ENCODE data around the gene ARHGAP33. TPM values are rescaled to one million over a fixed set of nuclear protein-coding genes. Genes with fewer than 3 reads are reported as not detected.
A peak's percentile ranks its signal among the peaks of the same experiment; 100 is the strongest.

The ARHGAP33 gene
- total and polyA plus RNA-seq, 10 of the 15 experiments (the other 5 are each of a cell fraction or from before 2014, with no cell fraction given) = 0.05 to 22.9 (median 2.3) TPM; not detected in 1

DNA sequence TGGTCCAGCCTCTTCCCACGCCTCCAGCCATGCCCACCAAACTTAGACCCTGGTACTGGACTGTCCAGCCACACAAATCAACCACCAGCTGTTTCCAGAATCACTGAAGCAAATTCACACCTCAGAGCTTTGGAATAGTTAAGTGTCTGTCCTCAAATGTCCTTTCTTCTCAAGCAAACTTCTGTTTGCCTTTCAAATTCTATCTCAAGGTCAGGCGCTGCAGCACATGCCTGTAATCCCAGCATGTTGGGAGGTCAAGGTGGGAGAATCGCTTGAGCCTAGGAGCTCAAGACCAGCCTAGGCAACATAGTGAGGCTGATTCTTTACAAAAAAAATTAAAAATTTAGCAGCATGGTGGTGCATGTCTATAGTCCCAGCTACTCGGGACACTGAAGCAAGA lies 56.7 kb downstream of the ARHGAP33 start (continued):
- TF ChIP-seq ZBTB11 (CRISPR knock-in tag; IDR thresholded peaks at IDR 0.05) = no peak

- no peak overlapping the region for H3K4me3 ChIP-seq
- ChIA-PET SMC1A (ENCODE audit: uncharacterized antibody, unreplicated experiment) (interaction anchor here (0.9 kb wide), 1 partner anchor 97 kb away, joined by 3 read pairs; no protein-coding TSS in a partner anchor), RAD21 (ENCODE audit: unreplicated experiment) (interaction anchor here (0.6 kb wide), 1 partner anchor 140 kb away, joined by 4 read pairs; no protein-coding TSS in a partner anchor), POLR2A (no interaction called here), CTCF (no interaction called here)
- no peaks in the 10 kb centered on the region for H3K36me3 ChIP-seq (ENCODE audit: control insufficient read depth in 2 of 2, insufficient read depth in 2 of 2, low read length in 1 of 2)
- no peak overlapping the region for H2AFZ ChIP-seq (ENCODE audit: control insufficient read depth, low read depth, low read length)
- H3K9me3 ChIP-seq (replicated peaks; ENCODE audit: control insufficient read depth, insufficient read depth, low read length) = no peaks in the 10 kb centered on the region
- no peak overlapping the region for H3K4me2 ChIP-seq (ENCODE audit: control insufficient read depth, insufficient read depth)
- in situ Hi-C loops (cut with MboI) = no loop called here
- no TSS peak for BruUV-seq (replicated peaks)
- no peak overlapping the region for H3K9ac ChIP-seq (ENCODE audit: control insufficient read depth, insufficient read depth, low read length)
- H3K27ac ChIP-seq (ENCODE audit: control insufficient read depth, insufficient read depth) = no peak overlapping the region
- H3K4me1 ChIP-seq (ENCODE audit: control insufficient read depth, insufficient read depth, low read length) = no peaks in the 10 kb centered on the region
- intact Hi-C loops (cut with micrococcal nuclease; ENCODE audit: unreplicated experiment) = no loop called here
- no peaks in the 10 kb centered on the region; the same call in 1 of the 2 replicates for H4K20me1 ChIP-seq (ENCODE audit: control insufficient read depth, insufficient read depth)
- FAIRE-seq = no peak
- 24% methylated on average over 7 of the region's 7 CpGs for WGBS (ENCODE audit: insufficient coverage, insufficient replicate concordance, low lambda C conversion rate, missing lambda C conversion rate)
- H3K79me2 ChIP-seq (ENCODE audit: control insufficient read depth, insufficient read depth, low read length) = no peaks in the 10 kb centered on the region
- peak; percentile 28; the same call in 2 of the 3 replicates for ATAC-seq
- H3K27me3 ChIP-seq (replicated peaks in 1 of 2; ENCODE audit: control insufficient read depth in 2 of 2, insufficient read depth in 2 of 2, low read length in 1 of 2) = no peaks in the 10 kb centered on the region; a peak in 2 of 4 replicates
- DNase-seq (ENCODE audit: low read depth, low spot score) = no peak
- no peak for TF ChIP-seq KAT2A (conservative IDR thresholded peaks at IDR 0.05; ENCODE audit: control insufficient read depth, low read depth, low read length)
- no peak for TF ChIP-seq SREBF1 (IDR thresholded peaks at IDR 0.05; ENCODE audit: low read length)
- no peak for TF ChIP-seq ZBED1 (IDR thresholded peaks at IDR 0.05; ENCODE audit: borderline replicate concordance)
- TF ChIP-seq PML (IDR thresholded peaks at IDR 0.05; ENCODE audit: low read length) = no peak
- TF ChIP-seq RCOR1 (conservative IDR thresholded peaks at IDR 0.05; ENCODE audit: low read depth, low read length) = no peak
- TF ChIP-seq SMAD1 (IDR thresholded peaks at IDR 0.05; ENCODE audit: low read depth, partially characterized antibody) = no peak
- TF ChIP-seq ZZZ3 (IDR thresholded peaks at IDR 0.05; ENCODE audit: control insufficient read depth, insufficient read length, low read depth) = no peak
- TF ChIP-seq CEBPB (IDR thresholded peaks at IDR 0.05; ENCODE audit: borderline replicate concordance in 1 of 2, low read depth in 2 of 2, low read length in 2 of 2) = no peak
- TF ChIP-seq, protein P1, sequence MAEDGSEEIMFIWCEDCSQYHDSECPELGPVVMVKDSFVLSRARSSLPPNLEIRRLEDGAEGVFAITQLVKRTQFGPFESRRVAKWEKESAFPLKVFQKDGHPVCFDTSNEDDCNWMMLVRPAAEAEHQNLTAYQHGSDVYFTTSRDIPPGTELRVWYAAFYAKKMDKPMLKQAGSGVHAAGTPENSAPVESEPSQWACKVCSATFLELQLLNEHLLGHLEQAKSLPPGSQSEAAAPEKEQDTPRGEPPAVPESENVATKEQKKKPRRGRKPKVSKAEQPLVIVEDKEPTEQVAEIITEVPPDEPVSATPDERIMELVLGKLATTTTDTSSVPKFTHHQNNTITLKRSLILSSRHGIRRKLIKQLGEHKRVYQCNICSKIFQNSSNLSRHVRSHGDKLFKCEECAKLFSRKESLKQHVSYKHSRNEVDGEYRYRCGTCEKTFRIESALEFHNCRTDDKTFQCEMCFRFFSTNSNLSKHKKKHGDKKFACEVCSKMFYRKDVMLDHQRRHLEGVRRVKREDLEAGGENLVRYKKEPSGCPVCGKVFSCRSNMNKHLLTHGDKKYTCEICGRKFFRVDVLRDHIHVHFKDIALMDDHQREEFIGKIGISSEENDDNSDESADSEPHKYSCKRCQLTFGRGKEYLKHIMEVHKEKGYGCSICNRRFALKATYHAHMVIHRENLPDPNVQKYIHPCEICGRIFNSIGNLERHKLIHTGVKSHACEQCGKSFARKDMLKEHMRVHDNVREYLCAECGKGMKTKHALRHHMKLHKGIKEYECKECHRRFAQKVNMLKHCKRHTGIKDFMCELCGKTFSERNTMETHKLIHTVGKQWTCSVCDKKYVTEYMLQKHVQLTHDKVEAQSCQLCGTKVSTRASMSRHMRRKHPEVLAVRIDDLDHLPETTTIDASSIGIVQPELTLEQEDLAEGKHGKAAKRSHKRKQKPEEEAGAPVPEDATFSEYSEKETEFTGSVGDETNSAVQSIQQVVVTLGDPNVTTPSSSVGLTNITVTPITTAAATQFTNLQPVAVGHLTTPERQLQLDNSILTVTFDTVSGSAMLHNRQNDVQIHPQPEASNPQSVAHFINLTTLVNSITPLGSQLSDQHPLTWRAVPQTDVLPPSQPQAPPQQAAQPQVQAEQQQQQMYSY (CRISPR knock-in tag; IDR thresholded peaks at IDR 0.05) = no peak
- TF ChIP-seq CHD2 (IDR thresholded peaks at IDR 0.05; ENCODE audit: borderline replicate concordance, low read depth, low read length) = no peak
- TF ChIP-seq, protein P2, sequence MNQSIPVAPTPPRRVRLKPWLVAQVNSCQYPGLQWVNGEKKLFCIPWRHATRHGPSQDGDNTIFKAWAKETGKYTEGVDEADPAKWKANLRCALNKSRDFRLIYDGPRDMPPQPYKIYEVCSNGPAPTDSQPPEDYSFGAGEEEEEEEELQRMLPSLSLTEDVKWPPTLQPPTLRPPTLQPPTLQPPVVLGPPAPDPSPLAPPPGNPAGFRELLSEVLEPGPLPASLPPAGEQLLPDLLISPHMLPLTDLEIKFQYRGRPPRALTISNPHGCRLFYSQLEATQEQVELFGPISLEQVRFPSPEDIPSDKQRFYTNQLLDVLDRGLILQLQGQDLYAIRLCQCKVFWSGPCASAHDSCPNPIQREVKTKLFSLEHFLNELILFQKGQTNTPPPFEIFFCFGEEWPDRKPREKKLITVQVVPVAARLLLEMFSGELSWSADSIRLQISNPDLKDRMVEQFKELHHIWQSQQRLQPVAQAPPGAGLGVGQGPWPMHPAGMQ (IDR thresholded peaks at IDR 0.05; ENCODE audit: borderline replicate concordance) = no peak
Observed at GRCh38 chr19:35833972-35834371, 58.6 kb downstream of the ARHGAP33 start.
